H1 (cell line): Measurements from ENCODE around the gene LGALS1. TPM values are rescaled to one million over a fixed set of nuclear protein-coding genes. Genes with fewer than 3 reads are reported as not detected.

Source experiments
- CTCF ChIA-PET: fragments of 300-600 bp; sonication (Branson Sonifier 250); formaldehyde crosslinking; loops from one replicate; lab custom pipeline; 2021; ENCODE audit not compliant: partially characterized antibody; lab: Charles Lee
- POLR2A ChIA-PET: fragments of 300-600 bp; sonication (Branson Sonifier 250); formaldehyde crosslinking; loops from one replicate; lab custom pipeline; 2021; ENCODE audit warnings: inconsistent platforms; ENCODE audit not compliant: partially characterized antibody; lab: Charles Lee
- DNase-seq, 2 experiments: peaks; one replicate each; pipeline versions ENCODE4 v3.0.0 to v3.0.0-alpha.2; 2010 to 2022; ENCODE audit warnings: low spot score in 2 of 2, low read depth in 1 of 2, mixed read lengths in 1 of 2
- FAIRE-seq: peaks from 2 replicates; lab custom pipeline; 2011; peaks lifted over from hg19 to GRCh38; lab: Jason Lieb, UNC
- H2AFZ ChIP-seq: 2 replicates; pipeline ENCODE4 v1.8.1; 2012; ENCODE audit warnings: low read length, inconsistent platforms
- H2AK5ac ChIP-seq: 2 replicates; pipeline ENCODE4 v1.6.1; 2013; ENCODE audit warnings: low read depth, low read length
- H2BK120ac ChIP-seq: replicated peaks from 2 replicates; pipeline ENCODE3; 2013; ENCODE audit warnings: low read depth, low read length, inconsistent platforms
- H2BK12ac ChIP-seq: 2 replicates; pipeline ENCODE4 v1.6.1; 2013; ENCODE audit warnings: low read depth, low read length
- H2BK15ac ChIP-seq: 2 replicates; pipeline ENCODE4 v1.6.1; 2013; ENCODE audit warnings: low read length
- H2BK20ac ChIP-seq: 2 replicates; pipeline ENCODE4 v1.6.1; 2013; ENCODE audit warnings: low read length
- H2BK5ac ChIP-seq: 2 replicates; pipeline ENCODE4 v1.6.1; 2013; ENCODE audit warnings: low read depth, low read length
- H3K14ac ChIP-seq: 2 replicates; pipeline ENCODE4 v1.6.1; 2013; ENCODE audit warnings: inconsistent platforms; ENCODE audit not compliant: insufficient read length
- H3K18ac ChIP-seq: 2 replicates; pipeline ENCODE4 v1.6.1; 2013; ENCODE audit warnings: low read length; ENCODE audit errors: extremely low read depth
- H3K23ac ChIP-seq: 2 replicates; pipeline ENCODE4 v1.6.1; 2013; ENCODE audit warnings: inconsistent platforms; ENCODE audit not compliant: insufficient read length
- H3K23me2 ChIP-seq: 2 replicates; pipeline ENCODE4 v1.6.1; 2013; ENCODE audit warnings: low read depth, low read length
- H3K27ac ChIP-seq: 2 replicates; pipeline ENCODE4 v1.6.1; 2011; ENCODE audit warnings: low read depth, low read length, inconsistent platforms
- H3K27me3 ChIP-seq, 4 experiments: replicated peaks in 1 of 4; 1 replicate in 1 of 4; 2 replicates in 3 of 4; pipeline versions ENCODE4 v1.6.1 to v1.8.1; 2011 to 2013; ENCODE audit warnings: low read length in 3 of 4, mild to moderate bottlenecking in 3 of 4, inconsistent platforms in 2 of 4, mixed read lengths in 2 of 4, moderate library complexity in 1 of 4; ENCODE audit not compliant: control insufficient read depth in 3 of 4, insufficient read depth in 3 of 4; ENCODE audit errors: extremely low read depth in 1 of 4
- H3K36me3 ChIP-seq, 4 experiments: 2 replicates each; pipeline versions ENCODE4 v1.6.1 to v1.8.1; 2011 to 2013; ENCODE audit warnings: mild to moderate bottlenecking in 4 of 4, low read length in 3 of 4, moderate library complexity in 2 of 4, control low read depth in 1 of 4, inconsistent platforms in 1 of 4; ENCODE audit not compliant: insufficient read depth in 4 of 4, control insufficient read depth in 2 of 4
- H3K4ac ChIP-seq: replicated peaks from 2 replicates; pipeline ENCODE3; 2013; ENCODE audit warnings: low read length, low read depth, mixed read lengths, inconsistent platforms; ENCODE audit not compliant: insufficient read length
- H3K4me1 ChIP-seq, 4 experiments: replicated peaks in 1 of 4; 1 replicate in 1 of 4; 2 replicates in 3 of 4; pipeline versions ENCODE4 v1.6.1 to v1.8.1; 2011 to 2013; ENCODE audit warnings: low read length in 3 of 4, inconsistent platforms in 2 of 4, mixed read lengths in 1 of 4; ENCODE audit not compliant: insufficient read depth in 4 of 4, control insufficient read depth in 3 of 4
- H3K4me2 ChIP-seq, 2 experiments: 2 replicates each; pipeline versions ENCODE4 v1.6.1 to v1.8.1; 2011 to 2013; ENCODE audit warnings: low read depth in 2 of 2, low read length in 2 of 2, control low read depth in 1 of 2, inconsistent platforms in 1 of 2, mild to moderate bottlenecking in 1 of 2; ENCODE audit not compliant: insufficient read depth in 1 of 2
- H3K4me3 ChIP-seq, 4 experiments: fragments of 200-600, 300-600 bp in 1 of 4; sonication (generic), shearing (Covaris generic), sonication (Bioruptor Twin) in 1 of 4; 2 replicates each; pipeline versions ENCODE4 v1.5.1 to v1.8.1; 2011 to 2016; ENCODE audit warnings: low read length in 4 of 4, low read depth in 3 of 4, control low read depth in 2 of 4, inconsistent platforms in 2 of 4, mild to moderate bottlenecking in 2 of 4, mixed read lengths in 1 of 4, moderate library complexity in 1 of 4; ENCODE audit not compliant: insufficient read depth in 2 of 4; ENCODE audit errors: extremely low read depth in 1 of 4
- H3K56ac ChIP-seq: replicated peaks from 2 replicates; pipeline ENCODE3; 2013; ENCODE audit warnings: low read depth, mild to moderate bottlenecking, mixed read lengths, low read length, inconsistent platforms; ENCODE audit not compliant: insufficient read length
- H3K79me1 ChIP-seq: 2 replicates; pipeline ENCODE4 v1.6.1; 2013; ENCODE audit warnings: low read depth, low read length, control low read depth
- H3K79me2 ChIP-seq, 2 experiments: 2 replicates each; pipeline versions ENCODE4 v1.6.1 to v1.8.1; 2012 to 2013; ENCODE audit warnings: low read length in 2 of 2, mild to moderate bottlenecking in 2 of 2, inconsistent platforms in 1 of 2; ENCODE audit not compliant: insufficient read depth in 2 of 2, control insufficient read depth in 1 of 2
- H3K9ac ChIP-seq, 4 experiments: replicated peaks in 1 of 4; 1 replicate in 1 of 4; 2 replicates in 3 of 4; pipeline versions ENCODE4 v1.6.1 to v1.8.1; 2011 to 2013; ENCODE audit warnings: low read depth in 3 of 4, low read length in 3 of 4, control low read depth in 2 of 4, mild to moderate bottlenecking in 2 of 4, moderate library complexity in 2 of 4, inconsistent platforms in 1 of 4; ENCODE audit errors: extremely low read depth in 1 of 4
- H3K9me3 ChIP-seq, 2 experiments: 2 replicates each; pipeline versions ENCODE4 v1.6.1 to v1.8.1; 2012 to 2013; ENCODE audit warnings: mild to moderate bottlenecking in 2 of 2, moderate library complexity in 2 of 2, control low read depth in 1 of 2, inconsistent platforms in 1 of 2, low read depth in 1 of 2, low read length in 1 of 2, mixed read lengths in 1 of 2; ENCODE audit not compliant: insufficient read depth in 2 of 2
- H4K20me1 ChIP-seq, 2 experiments: replicated peaks in 1 of 2; 2 replicates each; pipeline versions ENCODE3 to v1.8.1; 2011 to 2013; ENCODE audit warnings: inconsistent platforms in 2 of 2, low read length in 2 of 2, mild to moderate bottlenecking in 1 of 2; ENCODE audit not compliant: insufficient read depth in 2 of 2, control insufficient read depth in 1 of 2
- H4K5ac ChIP-seq: 2 replicates; pipeline ENCODE4 v1.6.1; 2013; ENCODE audit warnings: low read length, low read depth, mixed read lengths, inconsistent platforms; ENCODE audit not compliant: insufficient read length
- H4K8ac ChIP-seq: 2 replicates; pipeline ENCODE4 v1.8.0; 2013; ENCODE audit warnings: mild to moderate bottlenecking, moderate library complexity, low read length, inconsistent platforms; ENCODE audit not compliant: insufficient read depth; ENCODE audit errors: extremely low read depth
- H4K91ac ChIP-seq: replicated peaks from 2 replicates; pipeline ENCODE3; 2013; ENCODE audit warnings: low read length, mixed read lengths, inconsistent platforms; ENCODE audit not compliant: insufficient read length
- ASH2L ChIP-seq: fragments of 200-600, 300-600 bp; sonication (generic); IDR thresholded peaks from one replicate; pipeline ENCODE4 v1.7.1; 2017; ENCODE audit warnings: low read length
- CBX5 ChIP-seq: fragments of 300-800, 300-1000 bp; sonication (generic); IDR thresholded peaks from 2 replicates; pipeline ENCODE4 v1.7.1; 2016; ENCODE audit warnings: antibody characterized with exemption, low read length, low read depth
- CHD2 ChIP-seq: IDR thresholded peaks from 2 replicates; pipeline ENCODE4 v1.6.1; 2012; ENCODE audit warnings: low read length, improper control_type of control experiment
- EGR1 ChIP-seq: IDR thresholded peaks from 2 replicates; pipeline ENCODE4 v1.6.1; 2011; ENCODE audit warnings: low read depth, low read length, borderline replicate concordance
- HDAC6 ChIP-seq: IDR thresholded peaks from one replicate; pipeline ENCODE4 v1.7.1; 2012; ENCODE audit warnings: low read depth, mild to moderate bottlenecking, inconsistent platforms, low read length, moderate library complexity
- KDM1A ChIP-seq: fragments of 200-600, 300-600 bp; sonication (generic); IDR thresholded peaks from 2 replicates; pipeline ENCODE4 v1.7.1; 2016; ENCODE audit warnings: mild to moderate bottlenecking, low read length, borderline replicate concordance
- MAFK ChIP-seq: IDR thresholded peaks from 2 replicates; pipeline ENCODE4 v1.6.1; 2012; ENCODE audit warnings: low read depth, mild to moderate bottlenecking, improper control_type of control experiment, low read length
- POLR2A ChIP-seq, 2 experiments: IDR thresholded peaks; 1 replicate in 1 of 2; 2 replicates in 1 of 2; pipeline ENCODE4 v1.6.1; 2011; ENCODE audit warnings: low read depth in 2 of 2, low read length in 2 of 2, mild to moderate bottlenecking in 2 of 2; ENCODE audit errors: control extremely low read depth in 1 of 2
- POLR2AphosphoS5 ChIP-seq: IDR thresholded peaks from 2 replicates; pipeline ENCODE4 v1.6.1; 2011; ENCODE audit warnings: low read depth, low read length
- POU5F1 ChIP-seq: IDR thresholded peaks from 2 replicates; pipeline ENCODE4 v1.6.1; 2011; ENCODE audit warnings: low read depth, mild to moderate bottlenecking, low read length, moderate library complexity
- SP1 ChIP-seq: IDR thresholded peaks from 2 replicates; pipeline ENCODE4 v1.6.1; 2011; ENCODE audit warnings: low read depth, low read length
- TAF1 ChIP-seq: IDR thresholded peaks from 2 replicates; pipeline ENCODE4 v1.6.1; 2011; ENCODE audit warnings: mild to moderate bottlenecking, low read depth, low read length
- TEAD4 ChIP-seq: IDR thresholded peaks from 2 replicates; pipeline ENCODE4 v1.6.1; 2012; ENCODE audit warnings: low read depth, low read length, inconsistent platforms, mixed read lengths
- WGBS, 2 experiments: shearing (Covaris generic) in 1 of 2; methylation state at CpG; one replicate each; pipeline versions ENCODE4 v1.1.6 to v1.1.7; 2013 to 2015; ENCODE audit warnings: low lambda C conversion rate in 2 of 2, mixed read lengths in 2 of 2, inconsistent platforms in 1 of 2, low coverage in 1 of 2, missing lambda C conversion rate in 1 of 2; ENCODE audit not compliant: insufficient replicate concordance in 2 of 2, insufficient coverage in 1 of 2, insufficient read length in 1 of 2; ENCODE audit errors: extremely low coverage in 1 of 2, missing lambda C conversion rate in 1 of 2; 5-methylcytosine and 5-hydroxymethylcytosine counted together
- polyA plus RNA-seq, 7 experiments: library from polyadenylated mRNA; depleted of rRNA in 3 of 7; stranded (reverse) in 5 of 7; unstranded in 2 of 7; fragments of >200 nt in 5 of 7; fragments of 200-250 nt in 2 of 7; gene quantifications; 1 replicate in 5 of 7; 2 replicates in 1 of 7; 4 replicates in 1 of 7; pipeline versions ENCODE4 v1.2.1 to v1.2.3, GENCODE V29; 2011 to 2013; ENCODE audit warnings: missing spikeins in 2 of 7, mixed read lengths in 2 of 7
- total RNA-seq: library from RNA; stranded (reverse); fragmentation: NEBNext Ultra II Directional; extraction: Animal tissue kit (Norgen Biotek cat#: 25700); gene quantifications from 2 replicates; pipeline ENCODE4 v1.2.1, GENCODE V29; 2021
- TF ChIP-seq, protein P1 (sequence below): IDR thresholded peaks from 2 replicates; pipeline ENCODE4 v1.6.1; 2012; ENCODE audit warnings: inconsistent platforms

LGALS1 gene
- total and polyA plus RNA-seq, 2 of the 8 experiments (the other 6 are each of a cell fraction or from before 2014, with no cell fraction given): 12.0 to 92.4 TPM

DNA sequence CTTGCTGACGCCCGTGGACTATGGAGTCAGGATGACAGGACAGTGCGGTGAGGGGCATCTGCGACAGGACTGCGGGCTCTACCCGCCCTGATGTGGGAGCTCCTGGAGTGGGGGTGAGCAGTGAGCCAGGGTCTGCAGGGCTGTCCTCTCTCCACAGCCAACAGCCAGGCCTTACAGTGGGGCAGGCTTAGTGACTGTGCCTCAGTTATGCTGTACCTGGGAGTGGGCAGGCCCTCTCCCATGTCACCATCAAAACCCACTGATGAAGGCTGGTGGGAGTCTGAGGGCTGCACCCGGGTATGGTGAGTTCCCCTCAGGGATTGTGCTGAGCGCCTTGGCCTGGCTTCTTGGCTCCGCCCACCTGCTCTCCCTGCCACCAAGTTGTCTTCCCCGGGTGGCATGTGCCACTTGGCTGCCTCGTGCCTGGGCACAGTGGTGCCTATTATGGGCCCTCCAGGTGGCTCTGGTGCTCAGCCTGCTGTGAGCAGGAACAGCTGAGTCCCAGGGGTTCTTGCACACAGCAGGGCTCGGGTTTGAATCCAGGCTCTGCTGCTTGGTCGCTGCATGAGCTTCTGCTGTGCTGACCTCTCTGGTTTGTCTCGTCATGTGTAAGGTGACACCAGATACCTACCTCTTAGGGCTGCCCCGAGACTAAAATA lies 17.3 kb downstream of the LGALS1 start:
- H3K56ac ChIP-seq: no peak overlapping the region
- FAIRE-seq: no peak

More for the DNA sequence above, 17.3 kb downstream of the LGALS1 start:
- H3K79me1 ChIP-seq: no peaks in the 10 kb centered on the region
- H3K79me2 ChIP-seq: no peaks in the 10 kb centered on the region
- no peak overlapping the region for H3K9ac ChIP-seq
- no peak overlapping the region for H3K27ac ChIP-seq
- POLR2A ChIA-PET: interaction anchor here (0.9 to 2.0 kb wide), 4 partner anchors 12 to 71 kb away, joined by 3 to 6 read pairs (median 3); no protein-coding TSS in a partner anchor
- no peak overlapping the region for H2AK5ac ChIP-seq
- H3K23me2 ChIP-seq: peaks cover 6% of the 10 kb centered on the region; the same call in 1 of the 2 replicates
- no peak overlapping the region for H2BK120ac ChIP-seq
- H3K14ac ChIP-seq: no peak overlapping the region
- WGBS, 2 experiments: 86% methylated on average over 15 of the region's 15 CpGs; no CpG with 5 or more reads in 1 of the 2 experiments
- no peak overlapping the region for H3K4me3 ChIP-seq
- peaks cover 0 to 6% of the 10 kb centered on the region in 2 experiments for H4K20me1 ChIP-seq
- DNase-seq: no peak
- peaks cover 5 to 29% (median 15%) of the 10 kb centered on the region in 4 experiments; a peak in 7 of 8 replicates for H3K36me3 ChIP-seq
- no peak overlapping the region for H2BK20ac ChIP-seq
- H3K4me2 ChIP-seq: no peak overlapping the region
- H3K9me3 ChIP-seq: no peaks in the 10 kb centered on the region
- peaks cover 0 to 4% (median 0%) of the 10 kb centered on the region in 4 experiments; a peak in 2 of 7 replicates for H3K4me1 ChIP-seq
- H3K27me3 ChIP-seq: no peaks in the 10 kb centered on the region
- no peak overlapping the region for H2BK5ac ChIP-seq
- no peak overlapping the region; the same call in 1 of the 2 replicates for H4K8ac ChIP-seq
- no peak overlapping the region for H4K91ac ChIP-seq
- TF ChIP-seq MAFK (no peak), POLR2AphosphoS5 (peak; percentile 29; the same call in 1 of the 2 replicates), HDAC6 (no peak), POU5F1 (no peak), TAF1 (no peak), EGR1 (no peak), TEAD4 (no peak), CHD2 (no peak), CBX5 (no peak), POLR2A (IDR thresholded peaks at IDR 0.05; ENCODE audit: control extremely low read depth in 1 of 2, low read depth in 2 of 2, low read length in 2 of 2) (peak in 1 of 2 experiments; percentile 20; a peak in 1 of 3 replicates), ASH2L (no peak), KDM1A (no peak), SP1 (no peak)
- TF ChIP-seq, protein P1, sequence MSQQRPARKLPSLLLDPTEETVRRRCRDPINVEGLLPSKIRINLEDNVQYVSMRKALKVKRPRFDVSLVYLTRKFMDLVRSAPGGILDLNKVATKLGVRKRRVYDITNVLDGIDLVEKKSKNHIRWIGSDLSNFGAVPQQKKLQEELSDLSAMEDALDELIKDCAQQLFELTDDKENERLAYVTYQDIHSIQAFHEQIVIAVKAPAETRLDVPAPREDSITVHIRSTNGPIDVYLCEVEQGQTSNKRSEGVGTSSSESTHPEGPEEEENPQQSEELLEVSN: no peak
- H4K5ac ChIP-seq: no peak overlapping the region
- no peak overlapping the region for H2BK15ac ChIP-seq
- no peak overlapping the region for H3K18ac ChIP-seq
- no peak overlapping the region for H3K4ac ChIP-seq
- no peak overlapping the region for H3K23ac ChIP-seq
- CTCF ChIA-PET: interaction anchor here (1.4 to 7.3 kb wide), 2 partner anchors 35 to 50 kb away, joined by 3 to 37 read pairs; partner anchors contain the start of gene PDXP
- no peak overlapping the region for H2AFZ ChIP-seq
- no peak overlapping the region for H2BK12ac ChIP-seq
